GM11168 (cell line): ENCODE data around the gene TAB2.
"Not testable (repeated sequence)": the region's sequence is repeated elsewhere in the genome, so short reads cannot be mapped to it uniquely, and the experiment has no call there.

ENCODE experiments used
- in situ Hi-C: fragments of 300-500 bp; cut with MboI; formaldehyde crosslinking; loops from one replicate; pipeline ENCODE4 v1.12.0; 2022; ENCODE audit warnings: low sequenced_read_pairs; ENCODE audit not compliant: unreplicated experiment

TAB2 gene

GRCh38 chr6:149331043-149331807 lies 13.7 kb downstream of the TAB2 start:
- in situ Hi-C loops: no loop called here

GRCh38 chr6:149331871-149332270 lies 14.4 kb downstream of the TAB2 start:
- in situ Hi-C loops: no loop called here

- in situ Hi-C loops: no loop called here
These were observed 15.2 kb downstream of the TAB2 start for GRCh38 chr6:149332602-149333265.

DNA sequence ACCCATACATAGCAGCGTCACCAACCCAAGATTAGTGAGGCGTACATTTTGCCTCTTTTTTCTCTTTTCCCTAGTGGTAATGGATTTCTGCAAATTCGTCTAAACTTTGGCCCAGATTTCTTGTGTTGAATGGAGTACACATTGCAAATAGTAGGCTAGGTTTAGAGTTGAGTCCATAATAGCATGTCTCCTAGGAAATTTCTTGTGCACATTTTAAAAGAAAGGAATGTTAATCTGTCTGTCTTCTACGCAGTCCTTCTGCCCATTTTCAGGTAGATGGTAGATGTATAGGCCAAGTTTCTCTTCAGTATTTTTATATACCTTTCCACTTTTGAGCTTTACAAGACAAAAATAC lies 15.7 kb downstream of the TAB2 start:
- in situ Hi-C loops: no loop called here

- in situ Hi-C loops: no loop called here
These were observed 16.7 kb downstream of the TAB2 start for GRCh38 chr6:149334201-149334600.

DNA sequence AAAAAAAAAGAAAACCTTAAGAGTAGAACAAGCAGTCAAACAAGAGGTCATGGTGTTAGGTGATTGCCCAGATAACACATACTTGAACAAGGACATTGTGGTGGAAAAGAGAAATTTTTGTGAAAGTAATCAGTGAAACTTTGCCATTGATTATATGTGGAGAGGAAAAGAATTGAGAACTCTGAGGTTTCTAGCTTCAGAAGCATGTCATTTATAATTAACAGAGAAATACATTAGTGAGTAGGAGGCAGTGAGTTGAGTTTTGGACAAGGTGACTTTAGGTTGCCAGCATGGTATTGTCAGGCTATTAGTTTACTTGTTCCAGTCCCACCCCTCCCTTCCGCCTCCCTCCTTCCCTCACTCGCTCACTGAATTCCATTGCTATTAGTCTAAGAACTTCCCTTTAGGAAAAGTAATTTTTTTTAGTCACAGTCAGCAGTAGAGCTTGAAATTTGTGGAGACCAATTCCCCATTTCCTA lies 17.2 kb downstream of the TAB2 start:
- in situ Hi-C loops: no loop called here

DNA sequence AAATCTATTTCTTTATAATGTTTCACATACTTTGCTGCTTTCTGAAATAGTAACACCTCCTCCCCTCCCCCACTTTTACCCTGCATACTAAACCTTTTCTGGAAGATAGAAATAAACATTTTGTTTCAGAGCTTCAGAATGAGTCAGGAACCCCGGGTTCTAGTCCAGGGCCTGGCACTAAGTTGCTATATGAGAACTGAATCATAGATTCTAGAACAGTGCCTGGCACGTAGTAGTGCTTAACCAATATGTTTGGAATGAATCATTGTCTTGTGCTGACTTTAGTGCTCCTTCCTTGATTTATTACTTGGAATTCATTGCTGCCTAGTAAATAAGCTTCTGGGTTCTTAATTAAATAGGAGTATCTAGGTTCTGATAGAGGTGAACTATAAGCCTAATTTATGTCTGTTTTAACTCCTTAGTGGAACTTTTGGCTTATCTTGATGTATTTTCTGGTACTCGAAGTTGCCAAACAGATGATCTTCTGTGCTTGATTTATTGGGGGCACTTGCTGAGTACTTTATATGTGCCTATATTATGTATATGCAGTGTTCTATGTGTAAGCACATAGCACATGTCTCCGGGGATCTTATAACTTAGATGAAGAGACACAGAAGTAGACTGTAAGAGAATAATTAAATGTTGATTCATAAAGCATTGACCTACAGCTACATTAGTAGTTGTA lies 18.6 kb downstream of the TAB2 start:
- in situ Hi-C loops: no loop called here

- in situ Hi-C loops: no loop called here
These were observed 19.1 kb downstream of the TAB2 start for GRCh38 chr6:149336609-149336928.

DNA sequence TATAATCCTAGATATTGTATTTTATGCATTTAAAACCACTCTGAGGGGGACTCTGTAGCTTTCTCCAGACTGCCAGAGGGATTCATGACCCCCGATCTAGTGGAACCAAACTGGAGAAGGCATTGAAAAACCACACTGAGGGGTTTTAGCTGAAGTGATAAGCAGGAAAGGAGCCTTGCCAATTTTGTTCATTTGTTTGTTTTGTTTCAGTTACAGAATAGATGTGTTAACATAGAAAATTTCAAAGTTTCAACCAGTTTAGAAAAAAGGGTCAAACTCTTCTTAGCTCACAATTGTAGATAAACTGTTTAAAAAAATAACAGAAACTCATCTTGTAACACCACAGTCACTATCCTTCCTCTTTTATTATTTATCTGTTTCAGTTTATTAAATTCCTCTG lies 19.8 kb downstream of the TAB2 start:
- in situ Hi-C loops: no loop called here

DNA sequence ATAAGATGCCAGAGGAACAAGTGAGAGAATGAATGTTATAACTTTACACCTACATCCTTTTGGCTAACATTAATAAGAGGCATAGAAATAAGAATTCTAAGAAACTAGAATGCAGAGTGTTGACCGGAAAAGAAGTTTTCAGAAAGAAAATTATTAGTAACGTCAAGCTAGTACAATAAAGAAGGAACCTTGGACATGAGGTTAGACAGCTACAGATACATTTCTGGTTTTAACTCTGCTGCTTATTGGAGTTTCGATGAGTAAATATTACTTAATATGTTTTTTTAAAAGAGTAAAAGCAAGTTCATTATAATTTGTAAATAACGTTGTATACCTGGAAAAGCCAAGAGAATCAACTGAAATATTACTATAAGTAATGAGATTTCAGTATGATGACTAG lies 22.7 kb downstream of the TAB2 start:
- in situ Hi-C loops: no loop called here

DNA sequence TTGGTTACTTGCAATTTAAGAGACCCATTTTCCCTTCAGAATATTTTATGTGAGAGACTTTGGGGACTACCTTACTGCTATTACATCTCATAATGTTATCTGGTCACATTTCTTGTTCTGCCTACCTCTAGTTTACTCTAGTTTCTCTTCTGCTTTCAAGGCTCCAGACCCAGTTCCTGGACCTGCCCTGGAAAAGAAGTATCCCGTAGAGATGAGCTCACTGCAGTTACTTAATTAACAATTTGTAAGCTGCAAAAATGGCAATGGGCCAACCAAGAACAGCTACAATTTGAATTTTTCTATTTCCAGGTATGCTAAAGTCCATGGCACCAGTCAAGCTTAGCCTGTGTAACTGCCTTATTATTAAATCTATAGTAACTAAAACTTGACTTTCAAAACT lies 25.0 kb downstream of the TAB2 start:
- in situ Hi-C loops: no loop called here

GRCh38 chr6:149343501-149343900 lies 26.0 kb downstream of the TAB2 start:
- in situ Hi-C loops: no loop called here

GRCh38 chr6:149346078-149346477 lies 28.6 kb downstream of the TAB2 start:
- in situ Hi-C loops: no loop called here

GRCh38 chr6:149347067-149347466 lies 29.6 kb downstream of the TAB2 start:
- in situ Hi-C loops: no loop called here

- in situ Hi-C loops: not testable (repeated sequence)
These were observed 31.8 kb downstream of the TAB2 start for GRCh38 chr6:149349279-149349678.

- in situ Hi-C loops: no loop called here
These were observed 36.5 kb downstream of the TAB2 start for GRCh38 chr6:149354009-149354408.

DNA sequence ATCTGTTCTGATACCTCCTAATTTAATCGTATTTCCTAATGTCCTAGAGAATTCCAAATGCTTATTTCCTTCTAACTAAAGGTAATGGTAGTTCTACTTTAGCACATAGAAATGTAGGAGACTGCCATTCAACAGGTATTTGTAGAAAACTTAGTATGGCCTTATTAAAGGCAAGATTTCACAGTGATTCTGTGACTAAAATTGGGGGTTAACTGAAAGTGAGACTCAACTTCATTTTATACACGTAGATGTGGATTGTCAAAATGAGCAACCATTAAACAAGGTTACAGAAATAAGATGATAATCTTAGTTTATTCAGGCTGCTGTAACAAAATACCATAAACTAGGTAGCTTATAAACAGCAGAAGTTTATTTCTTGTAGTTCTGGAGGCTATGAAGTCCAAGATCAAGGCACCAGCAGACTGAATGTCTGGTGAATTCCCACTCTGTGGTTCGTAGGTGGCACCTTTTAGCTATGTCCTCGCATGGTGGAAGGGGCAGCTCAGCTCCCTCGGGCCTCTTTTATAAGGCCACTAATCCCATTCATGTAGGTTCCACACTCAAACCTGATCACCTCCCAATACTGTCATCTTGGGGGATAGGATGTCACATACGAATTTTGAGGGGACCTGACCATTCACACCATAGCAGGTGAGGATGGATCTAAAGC lies 38.7 kb downstream of the TAB2 start:
- in situ Hi-C loops: no loop called here

DNA sequence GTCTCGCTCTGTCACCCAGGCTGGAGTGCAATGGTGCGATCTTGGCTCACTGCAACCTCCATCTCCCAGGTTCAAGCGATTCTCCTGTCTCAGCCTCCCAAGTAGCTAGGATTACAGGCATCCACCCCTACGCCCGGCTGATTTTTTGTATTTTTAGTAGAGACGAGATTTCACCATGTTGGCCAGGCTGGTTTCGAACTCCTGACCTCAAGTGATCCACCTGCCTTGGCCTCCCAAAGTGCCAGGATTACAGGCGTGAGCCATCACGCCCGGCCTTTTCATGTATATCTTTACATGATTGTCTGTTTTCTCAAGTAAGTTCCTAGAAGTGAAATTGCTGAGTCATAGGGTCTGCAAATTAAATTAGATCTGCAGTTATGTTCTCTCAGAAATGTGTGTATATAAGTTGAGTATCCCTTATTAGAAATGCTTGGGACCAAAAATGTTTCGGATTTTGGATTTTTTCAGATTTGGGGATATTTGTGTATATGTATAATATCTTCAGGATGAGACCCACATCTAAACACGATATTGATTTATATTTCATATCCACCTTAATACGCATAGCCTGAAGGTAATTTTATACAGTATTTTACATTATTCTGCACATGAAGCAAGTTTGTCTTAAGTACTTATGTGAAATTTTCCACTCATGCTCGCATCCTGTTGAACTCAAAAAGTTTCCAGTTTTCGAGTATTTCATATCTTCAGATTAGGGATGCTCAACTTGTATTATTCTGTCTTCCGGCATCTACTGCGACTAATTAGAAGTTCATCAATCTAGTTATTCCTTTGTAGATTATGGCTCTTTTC lies 40.4 kb downstream of the TAB2 start:
- in situ Hi-C loops: no loop called here

DNA sequence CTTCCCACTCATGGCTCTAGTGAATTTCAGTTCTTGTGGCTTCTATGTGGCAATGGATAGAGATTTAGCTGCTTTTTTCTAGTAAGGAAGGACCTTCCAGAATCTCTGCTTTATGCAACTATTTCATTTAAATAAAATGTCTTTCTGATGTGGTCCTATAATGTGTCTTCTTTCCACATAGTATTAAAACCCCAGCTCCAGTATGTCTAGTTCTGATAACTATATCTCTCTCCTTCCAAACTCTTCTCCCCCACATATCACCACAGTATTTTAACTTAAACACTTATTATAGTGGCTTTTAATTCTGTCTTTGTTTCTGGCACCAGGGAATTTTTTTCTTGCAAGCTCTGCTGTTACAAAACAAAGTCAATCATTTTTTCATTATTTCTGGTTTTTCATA lies 41.9 kb downstream of the TAB2 start:
- in situ Hi-C loops: no loop called here

- in situ Hi-C loops: no loop called here
These were observed 43.0 kb downstream of the TAB2 start for GRCh38 chr6:149360536-149360935.
